ENCODE measurements around the gene KLRD1. TPM values are rescaled to one million over a fixed set of nuclear protein-coding genes. Genes with fewer than 3 reads are reported as not detected.
"Not testable (repeated sequence)": the region's sequence is repeated elsewhere in the genome, so short reads cannot be mapped to it uniquely, and the experiment has no call there.

Gene KLRD1
- total and polyA plus RNA-seq, 4 donors: 0.18 to 6.5 (median 3.1) TPM

GRCh38 chr12:10341892-10342509 is 34.3 kb downstream of the KLRD1 start:
- no peak overlapping the region for H3K27ac ChIP-seq (ENCODE audit: low read depth in 1 of 2, low read length in 2 of 2)
- 91 to 97% methylated on average over 1 of the region's 1 CpG for WGBS, 2 donors
- DNase-seq (no peak), ATAC-seq (ENCODE audit: low FRiP score) (no peak)
- H3K4me3 ChIP-seq (ENCODE audit: low read length in 2 of 2): no peak overlapping the region
- H3K9me3 ChIP-seq (ENCODE audit: control insufficient read depth, low read length): no peaks in the 10 kb centered on the region
- no peaks in the 10 kb centered on the region for H3K4me1 ChIP-seq (ENCODE audit: control insufficient read depth in 1 of 2, insufficient read depth in 2 of 2, low read length in 2 of 2)
- intact Hi-C loops (cut with DNase I): no loop called here
- no peaks in the 10 kb centered on the region for H3K36me3 ChIP-seq (ENCODE audit: control insufficient read depth in 1 of 2, insufficient read depth in 2 of 2, low read length in 1 of 2)
- no peaks in the 10 kb centered on the region for H3K27me3 ChIP-seq (ENCODE audit: control insufficient read depth in 1 of 2, insufficient read depth in 2 of 2, low read length in 1 of 2)

DNA sequence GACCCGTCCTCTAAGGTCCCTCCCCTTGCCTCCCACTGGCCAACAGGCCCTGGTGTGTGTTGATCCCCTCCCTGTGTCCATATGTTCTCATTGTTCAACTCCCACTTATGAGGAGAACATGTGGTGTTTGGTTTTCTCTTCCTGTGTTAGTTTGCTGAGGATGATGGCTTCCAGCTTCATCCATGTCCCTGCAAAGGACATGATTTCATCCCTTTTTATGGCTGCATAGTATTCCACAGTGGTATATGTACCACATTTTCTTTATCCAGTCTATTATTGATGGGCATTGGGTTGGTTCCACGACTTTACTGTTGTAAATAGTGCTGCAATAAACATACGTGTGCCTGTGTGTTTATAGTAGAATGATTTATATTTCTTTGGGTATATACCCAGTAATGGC is 43.8 kb downstream of the KLRD1 start:
- H3K36me3 ChIP-seq (ENCODE audit: control insufficient read depth in 1 of 2, insufficient read depth in 2 of 2, low read length in 1 of 2); intact Hi-C loops (cut with DNase I); H3K9me3 ChIP-seq (ENCODE audit: control insufficient read depth, low read length); H3K27me3 ChIP-seq (ENCODE audit: control insufficient read depth in 1 of 2, insufficient read depth in 2 of 2, low read length in 1 of 2); ATAC-seq (ENCODE audit: low FRiP score); H3K27ac ChIP-seq (ENCODE audit: low read depth in 1 of 2, low read length in 2 of 2); H3K4me1 ChIP-seq (ENCODE audit: control insufficient read depth in 1 of 2, insufficient read depth in 2 of 2, low read length in 2 of 2); DNase-seq; H3K4me3 ChIP-seq (ENCODE audit: low read length in 2 of 2): not testable (repeated sequence)
- WGBS, 2 donors: 44 to 46% methylated on average over 3 of the region's 3 CpGs

DNA sequence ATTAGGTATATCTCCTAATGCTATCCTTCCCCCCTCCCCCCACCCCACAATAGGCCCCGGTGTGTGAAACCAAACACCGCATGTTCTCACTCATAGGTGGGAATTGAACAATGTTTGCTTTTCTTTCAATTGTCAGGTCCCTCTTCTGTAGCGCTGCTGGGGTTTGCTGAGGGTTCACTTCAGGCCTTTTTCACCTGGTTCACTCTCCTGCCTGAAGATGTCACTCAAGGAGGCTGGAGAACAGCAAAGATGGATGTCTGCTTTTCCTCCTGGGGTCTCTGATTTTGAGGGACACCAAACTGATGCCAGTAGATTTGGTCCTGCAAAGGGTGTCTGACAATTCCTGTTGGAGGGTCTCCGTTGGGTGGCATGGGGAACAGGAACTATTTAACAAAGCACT is 46.4 kb downstream of the KLRD1 start:
- no peaks in the 10 kb centered on the region for H3K27me3 ChIP-seq (ENCODE audit: control insufficient read depth in 1 of 2, insufficient read depth in 2 of 2, low read length in 1 of 2)
- no peak for ATAC-seq (ENCODE audit: low FRiP score)
- WGBS, 2 donors: 67 to 69% methylated on average over 4 of the region's 4 CpGs
- no peaks in the 10 kb centered on the region for H3K4me1 ChIP-seq (ENCODE audit: control insufficient read depth in 1 of 2, insufficient read depth in 2 of 2, low read length in 2 of 2)
- no peaks in the 10 kb centered on the region for H3K36me3 ChIP-seq (ENCODE audit: control insufficient read depth in 1 of 2, insufficient read depth in 2 of 2, low read length in 1 of 2)
- peaks cover 1% of the 10 kb centered on the region for H3K9me3 ChIP-seq (ENCODE audit: control insufficient read depth, low read length)
- no peak for DNase-seq
- no peak overlapping the region for H3K4me3 ChIP-seq (ENCODE audit: low read length in 2 of 2)
- intact Hi-C loops (cut with DNase I): no loop called here
- no peak overlapping the region for H3K27ac ChIP-seq (ENCODE audit: low read depth in 1 of 2, low read length in 2 of 2)

- WGBS, 2 donors: 46 to 57% methylated on average over 2 of the region's 2 CpGs
- no peak for DNase-seq
- no peak overlapping the region for H3K27ac ChIP-seq (ENCODE audit: low read depth in 1 of 2, low read length in 2 of 2)
- ATAC-seq (ENCODE audit: low FRiP score): no peak
- intact Hi-C loops (cut with DNase I): no loop called here
- H3K4me3 ChIP-seq (ENCODE audit: low read length in 2 of 2): no peak overlapping the region
- H3K4me1 ChIP-seq (ENCODE audit: control insufficient read depth in 1 of 2, insufficient read depth in 2 of 2, low read length in 2 of 2): no peaks in the 10 kb centered on the region
- H3K9me3 ChIP-seq (ENCODE audit: control insufficient read depth, low read length): peaks cover 1% of the 10 kb centered on the region
- H3K36me3 ChIP-seq (ENCODE audit: control insufficient read depth in 1 of 2, insufficient read depth in 2 of 2, low read length in 1 of 2): no peaks in the 10 kb centered on the region
- no peaks in the 10 kb centered on the region for H3K27me3 ChIP-seq (ENCODE audit: control insufficient read depth in 1 of 2, insufficient read depth in 2 of 2, low read length in 1 of 2)
These were observed 46.8 kb downstream of the KLRD1 start for GRCh38 chr12:10354502-10354901.

DNA sequence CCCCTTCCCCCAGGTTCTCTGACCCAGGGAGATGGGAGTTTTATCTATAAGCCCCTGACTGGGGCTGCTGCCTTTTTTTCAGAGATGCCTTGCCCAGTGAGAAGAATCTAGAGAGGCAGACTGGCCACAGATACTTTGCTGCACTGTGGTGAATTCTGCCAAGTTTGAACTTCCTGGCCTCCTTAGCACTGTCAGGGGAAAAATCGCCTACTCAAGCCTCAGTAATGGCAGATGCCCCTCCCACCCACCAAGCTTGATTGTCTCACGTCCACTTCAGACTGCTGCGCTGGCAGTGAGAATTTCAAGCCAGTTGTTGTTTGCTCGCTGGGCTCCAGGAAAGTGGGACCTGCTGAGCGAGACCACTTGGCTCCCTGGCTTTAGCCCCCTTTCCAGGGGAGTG is 50.5 kb downstream of the KLRD1 start:
- ATAC-seq (ENCODE audit: low FRiP score) (no peak), DNase-seq (no peak)
- Histone ChIP-seq H3K4me3 (ENCODE audit: low read length in 2 of 2) (no peak overlapping the region), H3K36me3 (ENCODE audit: control insufficient read depth in 1 of 2, insufficient read depth in 2 of 2, low read length in 1 of 2) (no peaks in the 10 kb centered on the region), H3K27me3 (ENCODE audit: control insufficient read depth in 1 of 2, insufficient read depth in 2 of 2, low read length in 1 of 2) (no peaks in the 10 kb centered on the region), H3K27ac (ENCODE audit: low read depth in 1 of 2, low read length in 2 of 2) (no peak overlapping the region), H3K4me1 (ENCODE audit: control insufficient read depth in 1 of 2, insufficient read depth in 2 of 2, low read length in 2 of 2) (no peaks in the 10 kb centered on the region), H3K9me3 (ENCODE audit: control insufficient read depth, low read length) (no peaks in the 10 kb centered on the region)
- intact Hi-C loops (cut with DNase I): no loop called here
- WGBS, 2 donors: 64 to 72% methylated on average over 5 of the region's 5 CpGs

- Histone ChIP-seq H3K27ac (ENCODE audit: low read depth in 1 of 2, low read length in 2 of 2) (no peak overlapping the region), H3K9me3 (ENCODE audit: control insufficient read depth, low read length) (no peaks in the 10 kb centered on the region), H3K36me3 (ENCODE audit: control insufficient read depth in 1 of 2, insufficient read depth in 2 of 2, low read length in 1 of 2) (no peaks in the 10 kb centered on the region), H3K27me3 (ENCODE audit: control insufficient read depth in 1 of 2, insufficient read depth in 2 of 2, low read length in 1 of 2) (no peaks in the 10 kb centered on the region), H3K4me3 (ENCODE audit: low read length in 2 of 2) (no peak overlapping the region), H3K4me1 (ENCODE audit: control insufficient read depth in 1 of 2, insufficient read depth in 2 of 2, low read length in 2 of 2) (no peaks in the 10 kb centered on the region)
- ATAC-seq (ENCODE audit: low FRiP score): no peak
- DNase-seq: no peak
- intact Hi-C loops (cut with DNase I): no loop called here
- 97 to 99% methylated on average over 1 of the region's 1 CpG for WGBS, 2 donors
These were observed 51.3 kb downstream of the KLRD1 start for GRCh38 chr12:10358969-10359368.

- intact Hi-C loops (cut with DNase I): loop anchor here in 1 of 2 donors (10.0 kb wide), 1 partner anchor 146 kb away; the partner anchor contains the start of gene GABARAPL1
- H3K4me1 ChIP-seq (ENCODE audit: control insufficient read depth in 1 of 2, insufficient read depth in 2 of 2, low read length in 2 of 2): no peaks in the 10 kb centered on the region
- H3K4me3 ChIP-seq (ENCODE audit: low read length in 2 of 2): no peak overlapping the region
- WGBS, 2 donors: 13 to 22% methylated on average over 4 of the region's 4 CpGs
- H3K36me3 ChIP-seq (ENCODE audit: control insufficient read depth in 1 of 2, insufficient read depth in 2 of 2, low read length in 1 of 2): no peaks in the 10 kb centered on the region
- no peaks in the 10 kb centered on the region for H3K9me3 ChIP-seq (ENCODE audit: control insufficient read depth, low read length)
- ATAC-seq (ENCODE audit: low FRiP score) (no peak), DNase-seq (no peak)
- no peaks in the 10 kb centered on the region for H3K27me3 ChIP-seq (ENCODE audit: control insufficient read depth in 1 of 2, insufficient read depth in 2 of 2, low read length in 1 of 2)
- H3K27ac ChIP-seq (ENCODE audit: low read depth in 1 of 2, low read length in 2 of 2): no peak overlapping the region
These were observed 53.4 kb downstream of the KLRD1 start for GRCh38 chr12:10361084-10361483.

- DNase-seq (no peak), ATAC-seq (ENCODE audit: low FRiP score) (no peak)
- Histone ChIP-seq H3K27ac (ENCODE audit: low read depth in 1 of 2, low read length in 2 of 2) (no peak overlapping the region), H3K4me3 (ENCODE audit: low read length in 2 of 2) (no peak overlapping the region), H3K9me3 (ENCODE audit: control insufficient read depth, low read length) (no peaks in the 10 kb centered on the region), H3K36me3 (ENCODE audit: control insufficient read depth in 1 of 2, insufficient read depth in 2 of 2, low read length in 1 of 2) (no peaks in the 10 kb centered on the region), H3K27me3 (ENCODE audit: control insufficient read depth in 1 of 2, insufficient read depth in 2 of 2, low read length in 1 of 2) (no peaks in the 10 kb centered on the region), H3K4me1 (ENCODE audit: control insufficient read depth in 1 of 2, insufficient read depth in 2 of 2, low read length in 2 of 2) (no peaks in the 10 kb centered on the region)
- intact Hi-C loops (cut with DNase I): loop anchor here in 1 of 2 donors (10.0 kb wide), 1 partner anchor 147 kb away; the partner anchor contains the start of gene GABARAPL1
- WGBS, 2 donors: 13 to 17% methylated on average over 4 of the region's 4 CpGs
These were observed 54.0 kb downstream of the KLRD1 start for GRCh38 chr12:10361622-10362021.

DNA sequence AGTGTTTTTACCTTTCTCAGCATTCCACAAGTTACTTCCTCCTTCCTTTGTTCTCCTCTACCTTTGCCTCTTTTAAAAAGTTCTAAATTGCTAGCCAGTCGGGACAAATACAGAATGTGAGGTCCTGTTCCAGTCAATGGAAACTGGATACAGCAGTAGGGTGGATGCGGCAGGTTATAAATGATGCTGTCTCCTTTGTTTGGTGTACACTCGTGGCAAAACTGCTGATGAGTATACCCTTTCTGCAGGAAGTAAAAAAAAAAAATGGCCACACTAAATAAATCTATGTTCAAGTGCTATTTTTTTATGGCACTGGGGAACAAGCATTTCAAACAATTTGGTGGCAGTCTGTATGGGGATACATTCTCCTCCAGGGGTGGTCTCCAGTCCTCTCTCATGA is 54.7 kb downstream of the KLRD1 start:
- Histone ChIP-seq H3K27ac (ENCODE audit: low read depth in 1 of 2, low read length in 2 of 2) (no peak overlapping the region), H3K36me3 (ENCODE audit: control insufficient read depth in 1 of 2, insufficient read depth in 2 of 2, low read length in 1 of 2) (no peaks in the 10 kb centered on the region), H3K4me1 (ENCODE audit: control insufficient read depth in 1 of 2, insufficient read depth in 2 of 2, low read length in 2 of 2) (no peaks in the 10 kb centered on the region), H3K27me3 (ENCODE audit: control insufficient read depth in 1 of 2, insufficient read depth in 2 of 2, low read length in 1 of 2) (no peaks in the 10 kb centered on the region), H3K9me3 (ENCODE audit: control insufficient read depth, low read length) (no peaks in the 10 kb centered on the region), H3K4me3 (ENCODE audit: low read length in 2 of 2) (no peak overlapping the region)
- ATAC-seq (ENCODE audit: low FRiP score) (no peak), DNase-seq (no peak)
- intact Hi-C loops (cut with DNase I): loop anchor here in 1 of 2 donors (10.0 kb wide), 1 partner anchor 148 kb away; the partner anchor contains the start of gene GABARAPL1
- WGBS, 2 donors: 74 to 77% methylated on average over 3 of the region's 3 CpGs

Data from aorta (tissue), 5 donors.